Uterus (tissue), 2 donors: ENCODE results near the gene ADORA2A.

ENCODE experiments used
- CTCF ChIP-seq, 4 experiments: fragments of 200-600 bp in 2 of 4; fragments of 450-650 bp in 2 of 4; sonication (generic) in 2 of 4; IDR thresholded peaks; one replicate each; pipeline ENCODE4 v1.5.1; 2016 to 2019; ENCODE audit warnings: antibody characterized with exemption in 4 of 4, mild to moderate bottlenecking in 2 of 4, moderate library complexity in 1 of 4
- POLR2A ChIP-seq, 2 donors: fragments of 450-650 bp; IDR thresholded peaks; one replicate each; pipeline ENCODE4 v1.6.1; 2016; ENCODE audit warnings: antibody characterized with exemption in 2 of 2, mild to moderate bottlenecking in 1 of 2, moderate library complexity in 1 of 2

GRCh38 chr22:24434471-24435322 lies 7.3 kb downstream of the ADORA2A start:
- no peak for TF ChIP-seq CTCF (IDR thresholded peaks at IDR 0.05)
- TF ChIP-seq POLR2A (IDR thresholded peaks at IDR 0.05) = no peak
